Astrocyte of the spinal cord (primary cell): ENCODE data around the gene E2F1.

Source experiments
- DNase-seq: peaks from one replicate; pipeline ENCODE4 v3.0.0; 2011; ENCODE audit warnings: low read depth, low spot score
- H3K4me3 ChIP-seq: 2 replicates; pipeline ENCODE4 v1.5.1; 2011; ENCODE audit warnings: low read depth, mild to moderate bottlenecking, low read length, moderate library complexity
- CTCF ChIP-seq: IDR thresholded peaks from 2 replicates; pipeline ENCODE4 v1.5.1; 2012; ENCODE audit warnings: low read depth, mild to moderate bottlenecking, low read length, inconsistent platforms
- in situ Hi-C: cut with HindIII; loops from 2 replicates; pipeline ENCODE4 v1.10.0; 2017; ENCODE audit warnings: low sequenced_read_pairs

Gene E2F1

GRCh38 chr20:33658510-33658909 is 27.7 kb downstream of the E2F1 start:
- TF ChIP-seq CTCF, result no peak
- DNase-seq, result no peak
- in situ Hi-C loops, result no loop called here
- no peak overlapping the region for H3K4me3 ChIP-seq

- DNase-seq, result no peak
- TF ChIP-seq CTCF, result no peak
- in situ Hi-C loops, result no loop called here
- no peak overlapping the region for H3K4me3 ChIP-seq
These were observed 28.5 kb downstream of the E2F1 start for GRCh38 chr20:33657704-33658095.

DNA sequence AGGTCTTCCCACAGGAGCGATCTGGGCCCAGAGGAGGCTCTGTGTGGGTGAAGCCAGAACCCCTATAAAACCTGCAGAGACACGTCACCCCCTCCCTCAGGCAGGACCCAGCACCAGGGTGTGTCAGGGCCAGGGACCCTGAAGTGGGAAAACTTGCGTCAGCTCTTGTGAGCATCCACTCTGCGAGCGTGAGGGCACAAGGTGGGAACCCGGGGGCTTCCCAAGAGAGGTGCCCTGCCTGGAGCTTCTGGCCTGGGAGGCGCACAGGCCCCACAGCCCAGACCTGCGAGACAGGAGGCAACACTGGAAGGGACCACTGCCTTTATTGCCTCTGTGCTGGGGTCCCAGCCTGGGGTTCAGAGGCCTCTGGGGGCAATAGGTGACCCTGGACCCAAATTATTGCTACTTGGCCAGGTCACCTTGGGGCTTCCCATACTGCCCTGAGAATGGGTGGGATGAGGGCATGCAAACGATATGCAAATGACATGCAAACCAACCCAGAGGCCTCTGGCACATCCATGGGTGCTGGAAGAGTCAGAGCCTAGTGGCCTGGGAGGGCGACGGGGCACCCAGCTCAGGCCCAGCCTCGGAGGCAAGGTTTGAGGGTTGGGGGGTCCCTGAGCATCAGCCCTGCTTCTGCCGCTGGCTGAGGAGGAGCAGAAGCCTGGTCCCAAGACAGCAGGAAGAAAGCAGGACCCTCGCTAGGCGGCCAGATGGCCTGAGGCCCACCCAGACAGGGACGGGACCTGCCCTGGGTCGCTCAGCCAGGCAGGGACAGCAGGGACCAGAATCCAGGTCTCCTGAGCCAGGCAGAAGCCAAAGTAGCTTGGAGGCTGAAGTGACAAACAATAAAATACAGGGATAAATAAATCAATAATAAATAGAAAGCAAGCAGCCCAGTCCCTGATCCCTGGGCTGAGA is 29.1 kb downstream of the E2F1 start:
- H3K4me3 ChIP-seq, result no peak overlapping the region
- TF ChIP-seq CTCF, result no peak

GRCh38 chr20:33656010-33656782 is 30.0 kb downstream of the E2F1 start:
- no peak overlapping the region for H3K4me3 ChIP-seq
- DNase-seq, result no peak
- TF ChIP-seq CTCF, result no peak
- in situ Hi-C loops, result no loop called here

More for the DNA sequence above, 29.1 kb downstream of the E2F1 start:
- DNase-seq, result no peak
- in situ Hi-C loops, result no loop called here

GRCh38 chr20:33655164-33655563 is 31.0 kb downstream of the E2F1 start:
- no peak for TF ChIP-seq CTCF
- DNase-seq, result no peak
- in situ Hi-C loops, result no loop called here
- no peak overlapping the region for H3K4me3 ChIP-seq

GRCh38 chr20:33654680-33655161 is 31.5 kb downstream of the E2F1 start:
- no peak overlapping the region for H3K4me3 ChIP-seq
- in situ Hi-C loops, result no loop called here
- TF ChIP-seq CTCF, result no peak
- DNase-seq, result no peak
